HepG2 (cell line): ENCODE results near the gene BCAS4. TPM values are rescaled to one million over a fixed set of nuclear protein-coding genes. Genes with fewer than 3 reads are reported as not detected.

Experiments
- BCL6 ChIP-seq: IDR thresholded peaks from 2 replicates; pipeline ENCODE4 v1.6.1; 2016; ENCODE audit warnings: missing genetic modification reagents, missing compliant biosample characterization
- CBX2 ChIP-seq, 2 experiments: fragments of 200-600 bp in 1 of 2; sonication (generic); formaldehyde crosslinking in 1 of 2; IDR thresholded peaks; 2 replicates each; pipeline versions ENCODE4 v1.7.0 to v1.8.1; 2018 to 2022; ENCODE audit warnings: low read depth in 2 of 2, low read length in 1 of 2, mild to moderate bottlenecking in 1 of 2, missing genetic modification reagents in 1 of 2
- HOXA3 ChIP-seq: sonication (generic); formaldehyde crosslinking; IDR thresholded peaks from 2 replicates; pipeline ENCODE4 v1.5.0; 2020; ENCODE audit warnings: missing genetic modification reagents
- MBD4 ChIP-seq: IDR thresholded peaks from 2 replicates; pipeline ENCODE4 v1.6.1; 2012; ENCODE audit warnings: low read length, inconsistent platforms, borderline replicate concordance
- MEIS1 ChIP-seq: sonication (generic); formaldehyde crosslinking; IDR thresholded peaks from 2 replicates; pipeline ENCODE4 v1.9.0; 2021; ENCODE audit warnings: mild to moderate bottlenecking, missing genetic modification reagents, moderate library complexity, borderline replicate concordance
- NR2F6 ChIP-seq, 2 experiments: IDR thresholded peaks; 2 replicates each; pipeline ENCODE4 v1.6.1; 2016; ENCODE audit warnings: antibody characterized with exemption in 1 of 2, mild to moderate bottlenecking in 1 of 2
- PAXIP1 ChIP-seq: sonication (generic); formaldehyde crosslinking; conservative IDR thresholded peaks from 2 replicates; pipeline ENCODE4 v1.4.0; 2020; ENCODE audit warnings: mild to moderate bottlenecking, missing genetic modification reagents, moderate library complexity
- PHF21A ChIP-seq: sonication (generic); formaldehyde crosslinking; IDR thresholded peaks from 2 replicates; pipeline ENCODE4 v1.5.0; 2020; ENCODE audit warnings: mild to moderate bottlenecking, missing genetic modification reagents
- POGZ ChIP-seq: sonication (generic); formaldehyde crosslinking; IDR thresholded peaks from 2 replicates; pipeline ENCODE4 v1.4.0; 2020; ENCODE audit warnings: mild to moderate bottlenecking, missing genetic modification reagents
- RARA ChIP-seq: IDR thresholded peaks from 2 replicates; pipeline ENCODE4 v1.6.1; 2016; ENCODE audit warnings: missing genetic modification reagents, missing compliant biosample characterization
- SIX4 ChIP-seq: sonication (generic); formaldehyde crosslinking; IDR thresholded peaks from 2 replicates; pipeline ENCODE4 v1.4.0; 2020; ENCODE audit warnings: missing genetic modification reagents
- YEATS2 ChIP-seq: sonication (generic); formaldehyde crosslinking; IDR thresholded peaks from 2 replicates; pipeline ENCODE4 v1.4.0; 2020; ENCODE audit warnings: missing genetic modification reagents, borderline replicate concordance
- ZBTB20 ChIP-seq: sonication (generic); formaldehyde crosslinking; IDR thresholded peaks from 2 replicates; pipeline ENCODE4 v1.8.1; 2023; ENCODE audit warnings: missing genetic modification reagents, low read depth, mild to moderate bottlenecking, borderline replicate concordance
- ZBTB33 ChIP-seq: sonication (generic); formaldehyde crosslinking; IDR thresholded peaks from 2 replicates; pipeline ENCODE4 v1.4.0; 2020; ENCODE audit warnings: missing genetic modification reagents
- ZBTB38 ChIP-seq: sonication (generic); formaldehyde crosslinking; IDR thresholded peaks from 2 replicates; pipeline ENCODE4 v1.5.1; 2020; ENCODE audit warnings: mild to moderate bottlenecking, missing genetic modification reagents
- ZNF362 ChIP-seq: sonication (generic); formaldehyde crosslinking; IDR thresholded peaks from 2 replicates; pipeline ENCODE4 v1.4.0; 2020; ENCODE audit warnings: missing genetic modification reagents, mild to moderate bottlenecking, borderline replicate concordance
- ZNF644 ChIP-seq: IDR thresholded peaks from 2 replicates; pipeline ENCODE4 v1.6.1; 2016; ENCODE audit warnings: low read depth
- polyA plus RNA-seq, 8 experiments: library from polyadenylated mRNA; depleted of rRNA in 3 of 8; stranded (reverse) in 7 of 8; unstranded in 1 of 8; fragments of >200 nt; fragmentation: Illumina TruSeq in 4 of 8; extraction: Trizol in 4 of 8; gene quantifications; 2 replicates each; pipeline versions ENCODE4 v1.2.1 to v1.2.3, GENCODE V29; 2011 to 2016; ENCODE audit warnings: low read depth in 4 of 8, missing spikeins in 1 of 8, mixed read lengths in 1 of 8; ENCODE audit not compliant: insufficient read depth in 1 of 8
- total RNA-seq, 5 experiments: library from RNA; depleted of rRNA; stranded (reverse); fragments of >200 nt; fragmentation: Illumina TruSeq; extraction: Trizol; gene quantifications; 2 replicates each; pipeline ENCODE4 v1.2.3, GENCODE V29; 2016; ENCODE audit warnings: low read depth in 1 of 5

Gene BCAS4
- total and polyA plus RNA-seq, 2 of the 13 experiments (the other 11 are each of a cell fraction or from before 2014, with no cell fraction given): 7.2 to 8.0 TPM

- TF ChIP-seq CBX2 (IDR thresholded peaks at IDR 0.05; ENCODE audit: low read depth, low read length): no peak
- TF ChIP-seq CBX2 (CRISPR knock-in tag; IDR thresholded peaks at IDR 0.05; ENCODE audit: low read depth): no peak
- TF ChIP-seq POGZ (CRISPR knock-in tag): peak; percentile 57; the same call in 1 of the 2 replicates
- TF ChIP-seq NR2F6 (IDR thresholded peaks at IDR 0.05): peak; percentile 30; the same call in 1 of the 2 replicates
- no peak for TF ChIP-seq NR2F6 (CRISPR knock-in tag; IDR thresholded peaks at IDR 0.05)
- peak; percentile 15; the same call in 1 of the 2 replicates for TF ChIP-seq RARA (CRISPR knock-in tag)
- peak; percentile 54; the same call in 1 of the 2 replicates for TF ChIP-seq ZBTB20 (CRISPR knock-in tag)
- TF ChIP-seq PAXIP1 (CRISPR knock-in tag): peak; percentile 72
- peak; percentile 23; the same call in 1 of the 2 replicates for TF ChIP-seq HOXA3 (CRISPR knock-in tag)
- no peak for TF ChIP-seq MEIS1 (CRISPR knock-in tag)
- TF ChIP-seq MBD4: no peak; the same call in 1 of the 2 replicates
- peak; percentile 91 for TF ChIP-seq ZBTB33 (CRISPR knock-in tag)
- peak; percentile 23; the same call in 1 of the 2 replicates for TF ChIP-seq YEATS2 (CRISPR knock-in tag)
- peak; percentile 93 for TF ChIP-seq ZBTB38
- peak; percentile 30; the same call in 1 of the 2 replicates for TF ChIP-seq PHF21A
- no peak; the same call in 1 of the 2 replicates for TF ChIP-seq ZNF644 (CRISPR knock-in tag)
- TF ChIP-seq BCL6 (CRISPR knock-in tag): peak; percentile 30; the same call in 1 of the 2 replicates
- peak; percentile 59; the same call in 1 of the 2 replicates for TF ChIP-seq ZNF362 (CRISPR knock-in tag)
- TF ChIP-seq SIX4: no peak; the same call in 1 of the 2 replicates
These were observed 100.4 kb downstream of the BCAS4 start (continued) for GRCh38 chr20:50895111-50895830.
